Vagina (tissue), 2 donors: ENCODE measurements around the gene KIF21A.

Source experiments
- POLR2A ChIP-seq, 2 donors: fragments of 450-650 bp; IDR thresholded peaks; one replicate each; pipeline ENCODE4 v1.6.1; 2017; ENCODE audit warnings: antibody characterized with exemption in 2 of 2, mild to moderate bottlenecking in 2 of 2, moderate library complexity in 2 of 2
- POLR2AphosphoS5 ChIP-seq, 2 donors: sonication (generic); formaldehyde crosslinking; IDR thresholded peaks; one replicate each; pipeline ENCODE4 v1.9.0; 2017; ENCODE audit warnings: antibody characterized with exemption in 2 of 2, mild to moderate bottlenecking in 2 of 2, low read depth in 1 of 2; ENCODE audit not compliant: insufficient read depth in 1 of 2
- TF ChIP-seq, protein P1 (sequence below), 3 experiments: fragments of 450-650 bp in 2 of 3; fragments of 200-600 bp in 1 of 3; sonication (generic) in 1 of 3; IDR thresholded peaks; one replicate each; pipeline ENCODE4 v1.5.1; 2017 to 2019; ENCODE audit warnings: antibody characterized with exemption in 3 of 3, mild to moderate bottlenecking in 2 of 3, moderate library complexity in 2 of 3

DNA sequence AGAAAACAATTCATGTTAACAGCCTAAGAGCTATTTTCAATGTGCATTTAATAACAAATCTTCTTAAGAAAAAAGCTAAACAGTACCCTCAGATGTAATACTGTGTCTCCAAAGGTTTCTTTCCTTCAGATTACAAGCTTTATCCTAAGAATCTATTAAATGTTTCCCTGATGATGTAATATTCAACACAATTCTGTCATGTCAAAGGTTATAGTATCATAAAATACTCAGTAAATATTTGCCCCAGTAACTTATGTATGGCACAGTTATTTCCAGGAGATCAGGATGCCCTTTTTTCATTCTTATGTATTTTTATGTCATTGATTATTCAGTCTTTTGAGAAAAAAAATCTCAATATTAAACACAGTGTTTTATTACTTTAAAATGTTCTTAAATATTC, 128.4 kb downstream of the KIF21A start:
- TF ChIP-seq, protein P1, sequence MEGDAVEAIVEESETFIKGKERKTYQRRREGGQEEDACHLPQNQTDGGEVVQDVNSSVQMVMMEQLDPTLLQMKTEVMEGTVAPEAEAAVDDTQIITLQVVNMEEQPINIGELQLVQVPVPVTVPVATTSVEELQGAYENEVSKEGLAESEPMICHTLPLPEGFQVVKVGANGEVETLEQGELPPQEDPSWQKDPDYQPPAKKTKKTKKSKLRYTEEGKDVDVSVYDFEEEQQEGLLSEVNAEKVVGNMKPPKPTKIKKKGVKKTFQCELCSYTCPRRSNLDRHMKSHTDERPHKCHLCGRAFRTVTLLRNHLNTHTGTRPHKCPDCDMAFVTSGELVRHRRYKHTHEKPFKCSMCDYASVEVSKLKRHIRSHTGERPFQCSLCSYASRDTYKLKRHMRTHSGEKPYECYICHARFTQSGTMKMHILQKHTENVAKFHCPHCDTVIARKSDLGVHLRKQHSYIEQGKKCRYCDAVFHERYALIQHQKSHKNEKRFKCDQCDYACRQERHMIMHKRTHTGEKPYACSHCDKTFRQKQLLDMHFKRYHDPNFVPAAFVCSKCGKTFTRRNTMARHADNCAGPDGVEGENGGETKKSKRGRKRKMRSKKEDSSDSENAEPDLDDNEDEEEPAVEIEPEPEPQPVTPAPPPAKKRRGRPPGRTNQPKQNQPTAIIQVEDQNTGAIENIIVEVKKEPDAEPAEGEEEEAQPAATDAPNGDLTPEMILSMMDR (IDR thresholded peaks at IDR 0.05) = no peak
- TF ChIP-seq POLR2A (IDR thresholded peaks at IDR 0.05) (no peak), POLR2AphosphoS5 (IDR thresholded peaks at IDR 0.05; ENCODE audit: insufficient read depth in 1 of 2, low read depth in 1 of 2) (no peak)
